Natural killer cell (primary cell): ENCODE measurements around the gene ADRA1B. TPM values are rescaled to one million over a fixed set of nuclear protein-coding genes. Genes with fewer than 3 reads are reported as not detected.

ENCODE experiments used
- ATAC-seq, 3 donors: fragments of 150-1000 bp in 2 of 3; fragments of 200-7000 bp in 1 of 3; cut with Tn5 transposase; 1 replicate in 1 of 3; 2 replicates in 2 of 3; pipeline ENCODE4 v1.10.0; 2021; ENCODE audit warnings: mild to moderate bottlenecking in 2 of 3, moderate library complexity in 2 of 3
- DNase-seq, 2 donors: peaks; one replicate each; pipeline versions ENCODE4 v3.0.0 to v3.0.0-alpha.2; 2013 to 2021; ENCODE audit warnings: mixed read lengths in 1 of 2
- H3K27ac ChIP-seq: one replicate; pipeline ENCODE4 v1.5.1; 2013; ENCODE audit warnings: mild to moderate bottlenecking, low read length
- H3K27me3 ChIP-seq: one replicate; pipeline ENCODE4 v1.6.1; 2013; ENCODE audit warnings: low read length; ENCODE audit not compliant: control insufficient read depth, insufficient read depth
- H3K36me3 ChIP-seq: one replicate; pipeline ENCODE4 v1.6.1; 2013; ENCODE audit warnings: low read length; ENCODE audit not compliant: control insufficient read depth, insufficient read depth
- H3K4me1 ChIP-seq: one replicate; pipeline ENCODE4 v1.6.1; 2013; ENCODE audit warnings: low read length; ENCODE audit not compliant: control insufficient read depth, insufficient read depth
- H3K4me3 ChIP-seq: one replicate; pipeline ENCODE4 v1.5.1; 2013; ENCODE audit warnings: low read length
- H3K9me3 ChIP-seq: one replicate; pipeline ENCODE4 v1.6.1; 2013; ENCODE audit warnings: low read length; ENCODE audit not compliant: control insufficient read depth, insufficient read depth
- H3K27ac Mint-ChIP-seq, 2 donors: one replicate each; pipeline ENCODE4 v1.8.0; 2022; ENCODE audit warnings: mild to moderate bottlenecking in 2 of 2, mixed read lengths in 2 of 2, moderate library complexity in 1 of 2
- H3K27me3 Mint-ChIP-seq, 2 donors: one replicate each; pipeline ENCODE4 v1.8.0; 2022; ENCODE audit warnings: low read depth in 2 of 2, mixed read lengths in 2 of 2
- H3K36me3 Mint-ChIP-seq: one replicate; pipeline ENCODE4 v1.8.0; 2022; ENCODE audit warnings: mixed read lengths
- H3K4me1 Mint-ChIP-seq, 2 donors: one replicate each; pipeline ENCODE4 v1.8.0; 2022; ENCODE audit warnings: mixed read lengths in 2 of 2
- H3K4me3 Mint-ChIP-seq: one replicate; pipeline ENCODE4 v1.8.0; 2022; ENCODE audit warnings: mild to moderate bottlenecking, moderate library complexity, mixed read lengths
- H3K9me3 Mint-ChIP-seq, 2 donors: one replicate each; pipeline ENCODE4 v1.8.0; 2022; ENCODE audit warnings: mixed read lengths in 2 of 2
- CTCF ChIP-seq: fragments of 200-600 bp; IDR thresholded peaks from one replicate; pipeline ENCODE4 v1.8.0; 2022; ENCODE audit warnings: antibody characterized with exemption
- WGBS: methylation state at CpG from one replicate; pipeline ENCODE4 v1.1.7; 2013; ENCODE audit warnings: missing lambda C conversion rate; ENCODE audit not compliant: insufficient coverage; 5-methylcytosine and 5-hydroxymethylcytosine counted together
- intact Hi-C: fragments of 100-400 bp; cut with micrococcal nuclease; formaldehyde crosslinking; loops from one replicate; pipeline ENCODE4 v1.14.2; 2022
- total RNA-seq, 4 donors: library from RNA; stranded (reverse); fragments of 120-200 nt in 1 of 4; gene quantifications; one replicate each; pipeline versions ENCODE4 v1.2.3 to v1.2.4, GENCODE V29; 2013 to 2022

The ADRA1B gene
- total RNA-seq, 3 donors from 2014 or later (not counting 1 experiment from before 2014, with no cell fraction given) = not detected

- H3K9me3 Mint-ChIP-seq = no peaks in the 10 kb centered on the region
- peaks cover 59 to 60% of the 10 kb centered on the region in 2 donors for H3K27me3 Mint-ChIP-seq
- no peak for DNase-seq
Observed at GRCh38 chr5:159916841-159917761, 819 bp downstream of the ADRA1B start.

GRCh38 chr5:159917994-159918393 is 1.7 kb downstream of the ADRA1B start:
- Mint-ChIP-seq H3K4me3 (no peak overlapping the region), H3K36me3 (no peaks in the 10 kb centered on the region), H3K9me3 (no peaks in the 10 kb centered on the region), H3K4me1 (peaks cover 0 to 8% of the 10 kb centered on the region in 2 donors), H3K27ac (no peak overlapping the region), H3K27me3 (peaks cover 53 to 55% of the 10 kb centered on the region in 2 donors)
- DNase-seq = no peak
- 83% methylated on average over 10 of the region's 10 CpGs for WGBS
- intact Hi-C loops = no loop called here
- Histone ChIP-seq H3K27me3 (peaks cover 39% of the 10 kb centered on the region), H3K27ac (no peak overlapping the region), H3K9me3 (no peaks in the 10 kb centered on the region), H3K4me1 (peaks cover 10% of the 10 kb centered on the region), H3K4me3 (no peak overlapping the region), H3K36me3 (no peaks in the 10 kb centered on the region)
- ATAC-seq = no peak
- TF ChIP-seq CTCF = no peak

More at GRCh38 chr5:159916841-159917761, 819 bp downstream of the ADRA1B start:
- Mint-ChIP-seq H3K4me1 (peaks cover 0 to 8% of the 10 kb centered on the region in 2 donors), H3K27ac (no peak overlapping the region), H3K4me3 (peak overlapping the region; percentile 70), H3K36me3 (no peaks in the 10 kb centered on the region)
- no peak for TF ChIP-seq CTCF
- peaks cover 36% of the 10 kb centered on the region for H3K27me3 ChIP-seq
- no peaks in the 10 kb centered on the region for H3K9me3 ChIP-seq
- H3K36me3 ChIP-seq = no peaks in the 10 kb centered on the region
- peaks cover 10% of the 10 kb centered on the region for H3K4me1 ChIP-seq
- H3K4me3 ChIP-seq = no peak overlapping the region
- intact Hi-C loops = loop anchor here (1.0 kb wide), 1 partner anchor 586 kb away; no protein-coding TSS in a partner anchor
- WGBS = 89% methylated on average over 36 of the region's 36 CpGs
- H3K27ac ChIP-seq = no peak overlapping the region
- no peak for ATAC-seq

- DNase-seq = no peak
- 50% methylated on average over 1 of the region's 3 CpGs for WGBS
- no peak overlapping the region for H3K27ac Mint-ChIP-seq
- H3K4me3 Mint-ChIP-seq = no peak overlapping the region
- Histone ChIP-seq H3K9me3 (no peaks in the 10 kb centered on the region), H3K27me3 (peaks cover 32% of the 10 kb centered on the region), H3K27ac (no peak overlapping the region), H3K36me3 (no peaks in the 10 kb centered on the region), H3K4me3 (no peak overlapping the region), H3K4me1 (peaks cover 3% of the 10 kb centered on the region)
- H3K36me3 Mint-ChIP-seq = no peaks in the 10 kb centered on the region
- no peak for TF ChIP-seq CTCF
- ATAC-seq = no peak
- H3K9me3 Mint-ChIP-seq = no peaks in the 10 kb centered on the region
- peaks cover 0 to 7% of the 10 kb centered on the region in 2 donors for H3K4me1 Mint-ChIP-seq
- H3K27me3 Mint-ChIP-seq = peaks cover 22 to 44% of the 10 kb centered on the region in 2 donors
- intact Hi-C loops = no loop called here
Observed at GRCh38 chr5:159921721-159922120, 5.4 kb downstream of the ADRA1B start.
